DOHH2 (cell line): Measurements from ENCODE around the gene PLAAT4.

Source experiments
- CTCF ChIP-seq: fragments of 200-600 bp; sonication (generic); IDR thresholded peaks from one replicate; pipeline ENCODE4 v1.5.1; 2014; ENCODE audit warnings: antibody characterized with exemption, mild to moderate bottlenecking, low read depth, low read length; ENCODE audit not compliant: poor library complexity, severe bottlenecking
- EZH2phosphoT487 ChIP-seq: fragments of 200-600 bp; sonication (generic); IDR thresholded peaks from 2 replicates; pipeline ENCODE4 v1.6.1; 2017; ENCODE audit warnings: borderline replicate concordance, mild to moderate bottlenecking, antibody characterized with exemption, low read length, moderate library complexity, mixed read lengths

- TF ChIP-seq CTCF (no peak), EZH2phosphoT487 (no peak)
These were observed 22.0 kb downstream of the PLAAT4 start for GRCh38 chr11:63558459-63559157.
